Testis (tissue), 3 donors: ENCODE results near the gene PTPRN2. TPM values are rescaled to one million over a fixed set of nuclear protein-coding genes. Genes with fewer than 3 reads are reported as not detected.

Experiments used
- DNase-seq: peaks from one replicate; pipeline ENCODE4 v3.0.0-alpha.2; 2019
- H3K27ac ChIP-seq, 2 donors: fragments of 200-600 bp; sonication (generic); one replicate each; pipeline ENCODE4 v1.5.1; 2019
- H3K27me3 ChIP-seq: fragments of 200-600 bp; sonication (generic); one replicate; pipeline ENCODE4 v1.5.1; 2019
- H3K36me3 ChIP-seq: fragments of 200-600 bp; sonication (generic); one replicate; pipeline ENCODE4 v1.5.1; 2017; ENCODE audit warnings: low read depth; ENCODE audit errors: missing control alignments
- H3K4me1 ChIP-seq: fragments of 200-600 bp; sonication (generic); one replicate; pipeline ENCODE4 v1.5.1; 2019
- H3K4me3 ChIP-seq, 2 donors: fragments of 200-600 bp; sonication (generic); one replicate each; pipeline ENCODE4 v1.5.1; 2017 to 2019
- H3K9me3 ChIP-seq: fragments of 200-600 bp; sonication (generic); one replicate; pipeline ENCODE4 v1.5.1; 2017
- CTCF ChIP-seq, 3 experiments: fragments of 450-650 bp in 2 of 3; fragments of 200-600 bp in 1 of 3; sonication (generic) in 1 of 3; IDR thresholded peaks; one replicate each; pipeline ENCODE4 v1.5.1; 2016 to 2019; ENCODE audit warnings: antibody characterized with exemption in 3 of 3, mild to moderate bottlenecking in 2 of 3, moderate library complexity in 1 of 3
- POLR2A ChIP-seq: fragments of 450-650 bp; IDR thresholded peaks from one replicate; pipeline ENCODE4 v1.6.1; 2017; ENCODE audit warnings: antibody characterized with exemption, mild to moderate bottlenecking, moderate library complexity
- WGBS, 2 donors: methylation state at CpG; one replicate each; pipeline ENCODE4 v1.1.5; 2018; 5-methylcytosine and 5-hydroxymethylcytosine counted together
- intact Hi-C: fragments of 100-400 bp; cut with DNase I; formaldehyde crosslinking; loops from one replicate; pipeline ENCODE4 v1.15.1; 2023; ENCODE audit warnings: low total_unique reads
- polyA plus RNA-seq: library from polyadenylated mRNA; stranded (reverse); fragments of 350-450 nt; fragmentation: Illumina TruSeq; extraction: RNeasy Lipid Tissue Mini Kit (QIAGEN cat#74804); gene quantifications from one replicate; pipeline ENCODE4 v1.2.3, GENCODE V29; 2014; ENCODE audit warnings: low read depth, low replicate concordance; ENCODE audit not compliant: insufficient read depth
- total RNA-seq, 2 donors: library from RNA; depleted of rRNA; stranded (reverse); fragments of >200 nt; gene quantifications; one replicate each; pipeline ENCODE4 v1.2.3, GENCODE V29; 2016

PTPRN2 gene
- total and polyA plus RNA-seq, 3 donors from 2014 or later: 9.3 to 10.8 (median 9.8) TPM

DNA sequence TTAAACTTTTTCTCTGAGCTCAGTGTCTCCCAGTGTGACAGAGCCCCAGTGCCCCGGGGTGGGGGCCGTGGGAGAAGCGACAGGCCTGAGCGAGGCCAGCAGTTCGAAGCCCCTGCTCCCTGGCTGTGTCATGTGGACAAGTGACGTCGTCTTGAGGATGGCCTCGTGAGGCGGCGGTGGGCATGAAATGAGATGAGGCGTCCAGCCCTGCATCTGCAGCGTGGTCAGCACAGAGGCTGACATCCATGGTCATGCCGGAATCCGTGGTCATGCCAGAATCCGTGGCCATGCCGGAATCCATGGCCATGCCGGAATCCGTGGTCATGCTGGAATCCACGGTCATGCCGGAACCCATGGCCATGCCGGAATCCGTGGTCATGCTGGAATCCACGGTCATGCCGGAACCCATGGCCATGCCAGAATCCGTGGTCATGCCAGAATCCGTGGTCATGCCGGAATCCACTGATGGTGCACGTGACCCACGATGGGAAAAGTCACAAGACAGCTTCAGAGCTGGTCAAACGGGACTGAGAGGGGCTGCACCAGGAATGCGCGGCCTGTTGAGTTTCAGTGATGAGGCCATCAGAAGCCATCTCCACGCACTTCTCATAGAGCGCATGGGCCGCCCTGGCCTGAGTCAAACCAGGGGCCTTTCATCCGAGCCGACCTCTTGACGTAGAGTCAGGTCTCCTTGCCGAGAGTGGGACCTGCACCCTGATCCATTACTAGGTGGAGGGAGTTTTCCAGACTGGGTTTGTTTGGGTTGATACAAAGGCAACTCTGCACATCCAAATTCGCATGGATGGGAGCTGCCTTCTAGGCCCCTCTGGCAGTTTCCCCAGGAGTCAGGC, 342.5 kb downstream of the PTPRN2 start:
- no peak for DNase-seq
- 92 to 95% methylated on average over 18 to 40 of the region's 40 CpGs for WGBS, 2 donors
- intact Hi-C loops: no loop called here
- Histone ChIP-seq H3K4me3 (no peak overlapping the region), H3K27ac (no peak overlapping the region), H3K4me1 (no peaks in the 10 kb centered on the region), H3K27me3 (no peaks in the 10 kb centered on the region), H3K9me3 (no peaks in the 10 kb centered on the region), H3K36me3 (no peaks in the 10 kb centered on the region)
- TF ChIP-seq POLR2A (no peak), CTCF (IDR thresholded peaks at IDR 0.05) (no peak)

DNA sequence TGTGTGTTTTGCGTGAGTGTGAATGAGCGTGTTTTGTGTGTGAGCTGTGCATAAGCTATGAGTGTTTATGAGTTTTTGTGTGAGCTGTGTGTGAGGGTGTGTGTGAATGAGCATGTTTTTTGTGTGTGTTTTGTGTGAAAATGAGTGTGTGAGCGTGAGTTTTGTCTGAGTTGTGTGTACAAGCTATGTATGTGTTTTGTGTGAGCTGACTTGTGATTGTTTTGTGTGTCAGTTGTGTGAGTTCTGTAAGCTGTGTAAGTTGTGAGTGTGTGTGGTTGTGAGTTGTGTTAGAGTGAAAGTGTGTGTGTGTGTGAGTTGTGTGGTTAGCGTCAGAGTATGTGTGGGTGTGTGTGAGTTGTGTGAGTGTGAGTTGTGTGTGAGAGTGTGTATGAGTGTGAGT, 343.2 kb downstream of the PTPRN2 start:
- WGBS, 2 donors: 82 to 95% methylated on average over 4 of the region's 4 CpGs
- no peaks in the 10 kb centered on the region for H3K27me3 ChIP-seq
- DNase-seq: no peak
- H3K36me3 ChIP-seq: no peaks in the 10 kb centered on the region
- no peak overlapping the region for H3K4me3 ChIP-seq
- H3K4me1 ChIP-seq: no peaks in the 10 kb centered on the region
- intact Hi-C loops: no loop called here
- no peak overlapping the region for H3K27ac ChIP-seq
- no peaks in the 10 kb centered on the region for H3K9me3 ChIP-seq
- TF ChIP-seq POLR2A (no peak), CTCF (IDR thresholded peaks at IDR 0.05) (no peak)

- Histone ChIP-seq H3K27me3 (no peaks in the 10 kb centered on the region), H3K9me3 (no peaks in the 10 kb centered on the region), H3K4me3 (no peak overlapping the region), H3K27ac (no peak overlapping the region), H3K4me1 (no peaks in the 10 kb centered on the region), H3K36me3 (no peaks in the 10 kb centered on the region)
- intact Hi-C loops: no loop called here
- no peak for DNase-seq
- TF ChIP-seq CTCF (IDR thresholded peaks at IDR 0.05) (no peak), POLR2A (no peak)
- 87 to 90% methylated on average over 7 of the region's 7 CpGs for WGBS, 2 donors
These were observed 345.7 kb downstream of the PTPRN2 start for GRCh38 chr7:158241919-158242318.

GRCh38 chr7:158240801-158241200, 346.8 kb downstream of the PTPRN2 start:
- Histone ChIP-seq H3K4me3 (no peak overlapping the region), H3K27ac (no peak overlapping the region), H3K9me3 (no peaks in the 10 kb centered on the region), H3K27me3 (no peaks in the 10 kb centered on the region), H3K36me3 (no peaks in the 10 kb centered on the region), H3K4me1 (no peaks in the 10 kb centered on the region)
- TF ChIP-seq CTCF (IDR thresholded peaks at IDR 0.05) (no peak), POLR2A (no peak)
- intact Hi-C loops: no loop called here
- 83 to 100% methylated on average over 3 of the region's 3 CpGs for WGBS, 2 donors
- no peak for DNase-seq
